BLaER1 (cell line): Measurements from ENCODE around the gene CDCA7L.
A peak's percentile ranks its signal among the peaks of the same experiment; 100 is the strongest.
"Not testable (repeated sequence)": the region's sequence is repeated elsewhere in the genome, so short reads cannot be mapped to it uniquely, and the experiment has no call there.

ENCODE experiments used
- H3K27ac ChIP-seq: shearing (Covaris generic); formaldehyde crosslinking; 2 replicates; pipeline ENCODE4 v1.8.1; 2022
- H3K27me3 ChIP-seq: shearing (Covaris generic); formaldehyde crosslinking; 2 replicates; pipeline ENCODE4 v1.8.1; 2022
- H3K36me3 ChIP-seq: shearing (Covaris generic); formaldehyde crosslinking; 2 replicates; pipeline ENCODE4 v1.8.1; 2022
- H3K4me1 ChIP-seq: shearing (Covaris generic); formaldehyde crosslinking; 2 replicates; pipeline ENCODE4 v1.8.1; 2022
- H3K4me2 ChIP-seq: shearing (Covaris generic); formaldehyde crosslinking; 2 replicates; pipeline ENCODE4 v1.8.1; 2022
- H3K4me3 ChIP-seq: shearing (Covaris generic); formaldehyde crosslinking; 2 replicates; pipeline ENCODE4 v1.8.1; 2022
- H3K9ac ChIP-seq: shearing (Covaris generic); formaldehyde crosslinking; 2 replicates; pipeline ENCODE4 v1.8.1; 2022
- H3K9me3 ChIP-seq: shearing (Covaris generic); formaldehyde crosslinking; 2 replicates; pipeline ENCODE4 v1.8.1; 2022
- H4K20me1 ChIP-seq: shearing (Covaris generic); formaldehyde crosslinking; 2 replicates; pipeline ENCODE4 v1.8.1; 2022
- Cebpa-rat ChIP-seq: shearing (Covaris generic); IDR thresholded peaks from 2 replicates; pipeline ENCODE4 v1.8.1; 2022

CDCA7L gene

DNA sequence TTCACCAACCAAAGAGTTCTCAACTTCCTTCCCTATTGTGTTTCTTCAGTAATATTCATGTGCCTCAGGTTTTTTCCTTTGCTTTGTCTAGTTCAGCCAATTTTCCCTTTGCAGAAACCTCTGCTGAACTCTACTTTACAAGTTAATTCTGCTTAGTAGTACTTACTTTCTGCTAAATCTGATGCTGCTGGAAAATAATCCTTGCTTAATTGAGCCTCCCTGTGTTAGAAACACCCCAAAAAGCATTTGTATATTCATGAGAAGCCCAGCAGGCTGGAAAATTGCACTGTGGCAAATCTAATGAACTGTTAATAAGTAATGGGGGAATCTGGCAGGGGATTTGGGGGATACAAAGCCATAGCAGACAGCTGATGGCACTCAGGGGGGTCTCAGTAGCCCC is 78.5 kb downstream of the CDCA7L start:
- Histone ChIP-seq H4K20me1 (no peaks in the 10 kb centered on the region), H3K27me3 (no peaks in the 10 kb centered on the region), H3K4me1 (peaks cover 9% of the 10 kb centered on the region; the same call in 1 of the 2 replicates), H3K36me3 (no peaks in the 10 kb centered on the region), H3K27ac (no peak overlapping the region), H3K4me2 (no peak overlapping the region), H3K9ac (no peak overlapping the region), H3K9me3 (no peaks in the 10 kb centered on the region), H3K4me3 (no peak overlapping the region)
- no peak for TF ChIP-seq Cebpa-rat

DNA sequence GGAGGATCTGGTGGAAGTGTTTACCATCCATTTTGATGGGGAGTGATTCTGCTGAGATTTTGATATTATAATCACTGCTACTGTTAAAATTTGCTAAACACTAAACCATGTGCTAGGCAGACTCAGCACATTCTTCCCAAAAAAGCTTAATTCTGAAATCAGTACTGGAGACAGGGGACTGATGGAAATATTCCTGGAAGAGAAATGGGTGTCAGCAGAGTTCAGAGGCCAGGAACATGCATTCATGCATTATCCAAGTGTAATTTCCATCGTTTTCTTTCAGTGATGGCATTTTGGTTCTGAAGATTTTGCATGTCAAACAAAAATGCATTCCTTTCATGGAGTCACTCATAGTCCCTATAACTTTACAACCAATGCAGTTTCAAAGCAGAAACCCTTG is 79.0 kb downstream of the CDCA7L start:
- H3K27ac ChIP-seq: no peak overlapping the region
- H3K4me2 ChIP-seq: no peak overlapping the region
- H3K36me3 ChIP-seq: no peaks in the 10 kb centered on the region
- no peaks in the 10 kb centered on the region for H3K9me3 ChIP-seq
- no peaks in the 10 kb centered on the region for H3K27me3 ChIP-seq
- no peak overlapping the region for H3K4me3 ChIP-seq
- no peaks in the 10 kb centered on the region for H4K20me1 ChIP-seq
- H3K4me1 ChIP-seq: peaks cover 9% of the 10 kb centered on the region; the same call in 1 of the 2 replicates
- H3K9ac ChIP-seq: no peak overlapping the region
- no peak for TF ChIP-seq Cebpa-rat

DNA sequence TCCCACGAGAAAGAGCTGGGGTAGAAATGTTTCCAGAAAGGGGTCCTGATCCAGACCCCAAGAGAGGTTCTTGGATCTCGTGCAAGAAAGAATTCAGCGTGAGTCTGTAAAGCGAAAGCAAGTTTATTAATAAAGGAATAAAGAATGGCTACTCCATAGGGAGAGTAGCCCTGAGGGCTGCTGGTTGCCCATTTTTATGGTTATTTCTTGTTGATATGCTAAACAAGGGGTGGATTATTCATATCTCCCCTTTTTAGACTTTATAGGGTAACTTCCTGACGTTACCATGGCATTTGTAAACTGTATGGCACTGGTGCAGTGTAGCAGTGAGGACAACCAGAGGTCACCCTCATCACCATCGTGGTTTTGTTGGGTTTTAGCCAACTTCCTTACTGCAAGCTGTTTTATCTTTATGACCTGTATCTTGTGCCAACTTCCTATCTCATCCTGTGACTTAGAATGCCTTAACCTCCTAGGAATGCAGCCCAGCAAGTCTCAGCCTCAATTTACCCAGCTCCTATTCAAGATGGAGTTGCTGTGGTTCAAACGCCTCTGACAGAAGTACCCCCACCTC is 80.0 kb downstream of the CDCA7L start:
- not testable (repeated sequence) for H3K27ac ChIP-seq, H4K20me1 ChIP-seq, H3K4me3 ChIP-seq, H3K36me3 ChIP-seq, H3K9me3 ChIP-seq, H3K27me3 ChIP-seq, H3K4me1 ChIP-seq, H3K9ac ChIP-seq
- H3K4me2 ChIP-seq: peak overlapping the region; percentile 9; the same call in 1 of the 2 replicates

DNA sequence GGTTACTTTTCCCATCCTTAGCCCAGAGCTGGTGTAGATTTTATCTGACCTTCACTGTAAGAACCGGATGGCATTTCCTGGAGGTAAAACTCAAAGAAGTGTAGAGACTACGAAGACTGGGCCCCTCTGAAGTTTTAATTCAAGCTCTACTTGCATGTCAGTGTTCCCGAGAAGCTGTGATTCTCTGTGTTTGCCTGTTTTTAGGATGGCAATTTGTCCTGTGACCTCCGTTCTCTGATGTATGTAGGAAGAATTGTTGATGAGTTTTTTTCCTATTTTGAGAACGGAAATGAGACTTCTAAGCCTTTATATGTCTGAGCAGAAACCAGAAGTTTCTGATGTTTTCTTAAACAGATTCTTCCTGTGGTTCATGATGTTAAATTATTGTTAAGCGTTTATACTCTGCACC is 94.1 kb downstream of the CDCA7L start:
- no peak for TF ChIP-seq Cebpa-rat
- Histone ChIP-seq H3K27ac (no peak overlapping the region), H3K9ac (no peak overlapping the region), H4K20me1 (no peaks in the 10 kb centered on the region), H3K36me3 (no peaks in the 10 kb centered on the region), H3K9me3 (no peaks in the 10 kb centered on the region), H3K27me3 (no peaks in the 10 kb centered on the region), H3K4me1 (peaks cover 5% of the 10 kb centered on the region; the same call in 1 of the 2 replicates), H3K4me3 (no peak overlapping the region), H3K4me2 (0 out of 2 replicates have a peak overlapping the region, but pooled peaks have one; percentile 4)
